Endothelial cell of umbilical vein (primary cell): Measurements from ENCODE around the gene CYP4V2. TPM values are rescaled to one million over a fixed set of nuclear protein-coding genes. Genes with fewer than 3 reads are reported as not detected.
"Not testable (repeated sequence)": the region's sequence is repeated elsewhere in the genome, so short reads cannot be mapped to it uniquely, and the experiment has no call there.

Experiments used
- BruUV-seq: library from RNA; stranded (reverse); fragments of 400-500 nt; replicated peaks from 2 replicates; lab custom pipeline; 2021; lab: Mats Ljungman, UMichigan
- CTCF ChIA-PET: fragments of 300-600, 350-600 bp; sonication (Branson Sonifier 250); formaldehyde crosslinking; loops from one replicate; lab custom pipeline; 2021; ENCODE audit warnings: antibody characterized with exemption, inconsistent platforms; lab: Charles Lee
- POLR2A ChIA-PET: fragments of 300-600, 350-600 bp; sonication (Branson Sonifier 250); formaldehyde crosslinking; loops from one replicate; lab custom pipeline; 2021; ENCODE audit warnings: antibody characterized with exemption, inconsistent platforms; lab: Charles Lee
- DNase-seq: peaks from one replicate; pipeline ENCODE4 v3.0.0-alpha.2; 2011; ENCODE audit warnings: low read depth, low spot score
- FAIRE-seq: peaks from 2 replicates; lab custom pipeline; 2011; peaks lifted over from hg19 to GRCh38; lab: Jason Lieb, UNC
- H2AFZ ChIP-seq: 2 replicates; pipeline ENCODE4 v1.6.0; 2012; ENCODE audit warnings: low read depth, low read length, control low read depth, inconsistent platforms
- H3K27ac ChIP-seq: 2 replicates; pipeline ENCODE4 v1.5.1; 2011; ENCODE audit warnings: low read depth, mild to moderate bottlenecking, control low read depth, low read length, moderate library complexity; ENCODE audit not compliant: insufficient read depth
- H3K27me3 ChIP-seq, 2 experiments: 2 replicates each; pipeline versions ENCODE4 v1.6.0 to v1.6.1; 2011; ENCODE audit warnings: low read length in 2 of 2, mixed read lengths in 1 of 2; ENCODE audit not compliant: control insufficient read depth in 2 of 2, insufficient read depth in 2 of 2
- H3K36me3 ChIP-seq, 2 experiments: 2 replicates in 1 of 2; 3 replicates in 1 of 2; pipeline ENCODE4 v1.5.1; 2011; ENCODE audit warnings: low read length in 2 of 2, mild to moderate bottlenecking in 1 of 2, moderate library complexity in 1 of 2; ENCODE audit not compliant: control insufficient read depth in 2 of 2, insufficient read depth in 2 of 2; ENCODE audit errors: extremely low read depth in 1 of 2
- H3K4me1 ChIP-seq: 3 replicates; pipeline ENCODE4 v1.5.1; 2011; ENCODE audit warnings: mild to moderate bottlenecking, low read length; ENCODE audit not compliant: control insufficient read depth, insufficient read depth; ENCODE audit errors: extremely low read depth
- H3K4me2 ChIP-seq: 2 replicates; pipeline ENCODE4 v1.6.1; 2011; ENCODE audit warnings: low read length, control low read depth, mixed read lengths; ENCODE audit not compliant: insufficient read depth
- H3K4me3 ChIP-seq, 3 experiments: fragments of 200-600 bp in 1 of 3; sonication (generic), shearing (Covaris generic) in 1 of 3; replicated peaks in 1 of 3; 2 replicates each; pipeline ENCODE4 v1.5.1; 2011 to 2016; ENCODE audit warnings: control low read depth in 3 of 3, low read length in 3 of 3, mild to moderate bottlenecking in 2 of 3, inconsistent platforms in 1 of 3, low read depth in 1 of 3, moderate library complexity in 1 of 3; ENCODE audit not compliant: insufficient read depth in 1 of 3
- H3K79me2 ChIP-seq: 2 replicates; pipeline ENCODE4 v1.6.0; 2012; ENCODE audit warnings: low read length, inconsistent platforms; ENCODE audit not compliant: control insufficient read depth, insufficient read depth
- H3K9ac ChIP-seq: replicated peaks from 2 replicates; pipeline ENCODE3; 2011; ENCODE audit warnings: low read length, control low read depth; ENCODE audit not compliant: insufficient read depth; ENCODE audit errors: extremely low read depth
- H3K9me1 ChIP-seq: replicated peaks from 3 replicates; pipeline ENCODE4 v1.6.0; 2011; ENCODE audit warnings: mild to moderate bottlenecking, low read length; ENCODE audit not compliant: control insufficient read depth, insufficient read depth; ENCODE audit errors: extremely low read depth
- H3K9me3 ChIP-seq: replicated peaks from 2 replicates; pipeline ENCODE4 v1.5.1; 2012; ENCODE audit warnings: low read length, inconsistent platforms; ENCODE audit not compliant: control insufficient read depth, insufficient read depth
- H4K20me1 ChIP-seq: replicated peaks from 2 replicates; pipeline ENCODE3; 2011; ENCODE audit warnings: mild to moderate bottlenecking, low read length; ENCODE audit not compliant: control insufficient read depth, insufficient read depth; ENCODE audit errors: extremely low read depth
- CTCF ChIP-seq, 2 donors: IDR thresholded peaks; 1 replicate in 1 of 2; 2 replicates in 1 of 2; pipeline ENCODE4 v1.5.1; 2011; ENCODE audit warnings: low read length in 2 of 2, mild to moderate bottlenecking in 2 of 2, moderate library complexity in 2 of 2, control low read depth in 1 of 2, inconsistent platforms in 1 of 2, low read depth in 1 of 2; ENCODE audit not compliant: insufficient read depth in 1 of 2; ENCODE audit errors: extremely low read depth in 1 of 2
- EZH2 ChIP-seq: IDR thresholded peaks from 2 replicates; pipeline ENCODE4 v1.6.1; 2012; ENCODE audit warnings: borderline replicate concordance, low read depth, mild to moderate bottlenecking, moderate library complexity, low read length, inconsistent platforms; ENCODE audit not compliant: severe bottlenecking
- FOS ChIP-seq: IDR thresholded peaks from 2 replicates; pipeline ENCODE4 v1.6.1; 2011; ENCODE audit warnings: mild to moderate bottlenecking, low read length, moderate library complexity, borderline replicate concordance; ENCODE audit not compliant: insufficient read depth
- GATA2 ChIP-seq: IDR thresholded peaks from 2 replicates; pipeline ENCODE4 v1.7.0; 2011; ENCODE audit warnings: low read depth, mild to moderate bottlenecking, moderate library complexity, mixed read lengths, low read length; ENCODE audit not compliant: insufficient read length, insufficient read depth
- JUN ChIP-seq: IDR thresholded peaks from 2 replicates; pipeline ENCODE4 v1.6.1; 2011; ENCODE audit warnings: borderline replicate concordance, low read depth; ENCODE audit not compliant: insufficient read length, insufficient read depth
- MAX ChIP-seq: IDR thresholded peaks from 2 replicates; pipeline ENCODE4 v1.6.1; 2011; ENCODE audit not compliant: insufficient read depth, insufficient read length
- MYC ChIP-seq: IDR thresholded peaks from one replicate; pipeline ENCODE4 v1.6.1; 2011; ENCODE audit warnings: mild to moderate bottlenecking, low read depth, low read length
- POLR2A ChIP-seq: IDR thresholded peaks from 2 replicates; pipeline ENCODE4 v1.6.1; 2012; ENCODE audit warnings: low read depth, mild to moderate bottlenecking, control low read depth, low read length
- POLR2AphosphoS5 ChIP-seq: IDR thresholded peaks from 2 replicates; pipeline ENCODE4 v1.6.1; 2012; ENCODE audit warnings: low read depth, mild to moderate bottlenecking, control low read depth, low read length, moderate library complexity; ENCODE audit not compliant: insufficient read depth
- dilution Hi-C: fragments of 300-500 bp; cut with MboI; formaldehyde crosslinking; loops from one replicate; pipeline ENCODE4 v1.15.0; 2019; ENCODE audit warnings: low sequenced_read_pairs; ENCODE audit not compliant: extremely low pct_ligation_motif_present
- intact Hi-C: fragments of 100-400 bp; cut with micrococcal nuclease; formaldehyde crosslinking; loops from one replicate; pipeline ENCODE4 v1.10.0; 2022
- polyA plus RNA-seq, 4 experiments: library from polyadenylated mRNA; depleted of rRNA in 3 of 4; stranded (reverse) in 3 of 4; unstranded in 1 of 4; fragments of >200 nt; gene quantifications; 2 replicates each; pipeline versions ENCODE4 v1.2.1 to v1.2.3, GENCODE V29; 2011 to 2012; ENCODE audit warnings: missing spikeins in 1 of 4
- total RNA-seq: library from RNA; stranded (reverse); gene quantifications from 2 replicates; pipeline ENCODE4 v1.2.3, GENCODE V29; 2021

Gene CYP4V2
- total and polyA plus RNA-seq, 2 donors (not counting 3 experiments of a cell fraction or from before 2014, with no cell fraction given) = 0.28 to 1.7 TPM

GRCh38 chr4:186247062-186247752 is 55.8 kb downstream of the CYP4V2 start:
- dilution Hi-C loops, H3K27ac ChIP-seq, H3K27me3 ChIP-seq, H2AFZ ChIP-seq, H3K4me3 ChIP-seq, H3K4me2 ChIP-seq, H4K20me1 ChIP-seq, H3K9me3 ChIP-seq, H3K9ac ChIP-seq, POLR2A ChIA-PET, FAIRE-seq, BruUV-seq, intact Hi-C loops, H3K79me2 ChIP-seq, H3K4me1 ChIP-seq, DNase-seq, H3K36me3 ChIP-seq, CTCF ChIA-PET, H3K9me1 ChIP-seq: not testable (repeated sequence)

- CTCF ChIA-PET = no interaction called here
- H2AFZ ChIP-seq = no peak overlapping the region
- FAIRE-seq (no peak), DNase-seq (no peak)
- BruUV-seq = no TSS peak
- no peaks in the 10 kb centered on the region for H3K9me1 ChIP-seq
- no peaks in the 10 kb centered on the region for H3K27me3 ChIP-seq
- H3K27ac ChIP-seq = no peak overlapping the region
- no peaks in the 10 kb centered on the region for H3K9me3 ChIP-seq
- intact Hi-C loops (no loop called here), dilution Hi-C loops (no loop called here)
- no peaks in the 10 kb centered on the region for H3K36me3 ChIP-seq
- H3K4me2 ChIP-seq = no peak overlapping the region
- POLR2A ChIA-PET = no interaction called here
- H4K20me1 ChIP-seq = no peaks in the 10 kb centered on the region
- H3K79me2 ChIP-seq = no peaks in the 10 kb centered on the region
- no peak overlapping the region for H3K4me3 ChIP-seq
- no peak overlapping the region for H3K9ac ChIP-seq
- no peaks in the 10 kb centered on the region for H3K4me1 ChIP-seq
- no peak for TF ChIP-seq MAX
- no peak for TF ChIP-seq POLR2A
- no peak for TF ChIP-seq MYC
- no peak for TF ChIP-seq JUN
- no peak for TF ChIP-seq POLR2AphosphoS5
- TF ChIP-seq FOS = no peak
- no peak for TF ChIP-seq GATA2
- no peak for TF ChIP-seq EZH2
- no peak for TF ChIP-seq CTCF (IDR thresholded peaks at IDR 0.05; ENCODE audit: extremely low read depth in 1 of 2, insufficient read depth in 1 of 2, low read depth in 1 of 2, low read length in 2 of 2)
Observed at GRCh38 chr4:186248643-186249042, 57.3 kb downstream of the CYP4V2 start.
